ENCODE data around the gene DNAJC27.

GRCh38 chr2:24919037-24919505 lies 52.7 kb downstream of the DNAJC27 start:
- no peak for TF ChIP-seq GATA2 (IDR thresholded peaks at IDR 0.05; ENCODE audit: low read depth, low read length)
- TF ChIP-seq GATA3 (IDR thresholded peaks at IDR 0.05; ENCODE audit: low read depth, low read length): no peak
